Vagina (tissue), 2 donors: ENCODE results near the gene PSME3IP1.

Experiments used
- CTCF ChIP-seq, 3 experiments: fragments of 450-650 bp in 2 of 3; fragments of 200-600 bp in 1 of 3; sonication (generic) in 1 of 3; IDR thresholded peaks; one replicate each; pipeline ENCODE4 v1.5.1; 2017 to 2019; ENCODE audit warnings: antibody characterized with exemption in 3 of 3, mild to moderate bottlenecking in 2 of 3, moderate library complexity in 2 of 3
- POLR2AphosphoS5 ChIP-seq, 2 donors: sonication (generic); formaldehyde crosslinking; IDR thresholded peaks; one replicate each; pipeline ENCODE4 v1.9.0; 2017; ENCODE audit warnings: antibody characterized with exemption in 2 of 2, mild to moderate bottlenecking in 2 of 2, low read depth in 1 of 2; ENCODE audit not compliant: insufficient read depth in 1 of 2

GRCh38 chr16:57148481-57148880, 37.4 kb downstream of the PSME3IP1 start:
- TF ChIP-seq CTCF (IDR thresholded peaks at IDR 0.05) (no peak), POLR2AphosphoS5 (IDR thresholded peaks at IDR 0.05; ENCODE audit: insufficient read depth in 1 of 2, low read depth in 1 of 2) (no peak)
